GM21360 (cell line): ENCODE measurements around the gene LEMD3.

Experiments used
- ATAC-seq: cut with Tn5 transposase; IDR thresholded peaks from one replicate; pipeline ENCODE4 v1.9.1; 2021; ENCODE audit warnings: mild to moderate bottlenecking, moderate library complexity; ENCODE audit not compliant: unreplicated experiment

Gene LEMD3

DNA sequence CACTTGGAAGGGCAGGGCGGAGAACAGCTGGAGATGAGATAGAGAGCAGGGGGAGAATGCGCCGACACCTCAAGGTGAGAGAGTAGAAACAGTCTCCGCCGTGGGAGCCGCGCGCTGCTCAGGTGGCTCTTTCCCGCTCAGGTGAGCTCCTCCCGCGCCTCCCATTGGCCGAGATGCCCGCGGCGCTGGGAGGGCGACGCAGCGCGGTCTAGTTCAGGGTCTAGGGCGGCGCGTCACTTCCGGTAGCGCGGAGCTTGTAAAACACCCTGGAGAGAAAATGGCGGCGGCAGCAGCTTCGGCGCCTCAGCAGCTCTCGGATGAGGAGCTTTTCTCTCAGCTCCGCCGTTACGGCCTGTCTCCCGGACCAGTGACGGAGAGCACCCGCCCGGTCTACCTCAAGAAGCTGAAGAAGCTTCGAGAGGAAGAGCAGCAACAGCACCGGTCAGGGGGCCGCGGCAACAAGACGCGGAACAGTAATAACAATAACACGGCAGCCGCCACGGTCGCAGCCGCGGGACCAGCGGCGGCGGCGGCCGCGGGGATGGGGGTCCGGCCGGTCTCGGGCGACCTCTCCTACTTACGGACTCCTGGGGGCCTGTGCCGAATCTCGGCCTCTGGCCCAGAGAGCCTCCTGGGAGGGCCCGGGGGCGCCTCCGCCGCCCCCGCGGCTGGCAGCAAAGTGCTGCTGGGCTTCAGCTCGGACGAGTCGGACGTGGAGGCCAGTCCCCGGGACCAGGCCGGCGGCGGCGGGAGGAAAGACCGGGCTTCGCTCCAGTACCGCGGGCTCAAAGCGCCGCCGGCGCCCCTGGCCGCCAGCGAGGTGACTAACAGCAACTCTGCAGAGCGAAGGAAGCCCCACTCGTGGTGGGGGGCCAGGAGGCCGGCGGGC lies at the start of gene LEMD3:
LEMD3 (plus strand) TSS at position 264 of the 889 bp plus-strand sequence; CDS start at position 278, 14 bp downstream.
- peak; percentile 93 for ATAC-seq

- no peak for ATAC-seq
Measured at GRCh38 chr12:65121049-65121955, 48.1 kb upstream of the LEMD3 start, which contains the start of gene WIF1. Gene WIF1 (minus strand): TSS chr12:65121305. CDS start chr12:65121191, 114 bp downstream.

- ATAC-seq = no peak
Measured at GRCh38 chr12:65121956-65122469, 47.4 kb upstream of the LEMD3 start.

GRCh38 chr12:65122703-65123102 lies 46.7 kb upstream of the LEMD3 start:
- no peak for ATAC-seq

- ATAC-seq = no peak
Measured at GRCh38 chr12:65123435-65124063, 45.8 kb upstream of the LEMD3 start.

GRCh38 chr12:65125247-65125646 lies 44.1 kb upstream of the LEMD3 start:
- no peak for ATAC-seq

DNA sequence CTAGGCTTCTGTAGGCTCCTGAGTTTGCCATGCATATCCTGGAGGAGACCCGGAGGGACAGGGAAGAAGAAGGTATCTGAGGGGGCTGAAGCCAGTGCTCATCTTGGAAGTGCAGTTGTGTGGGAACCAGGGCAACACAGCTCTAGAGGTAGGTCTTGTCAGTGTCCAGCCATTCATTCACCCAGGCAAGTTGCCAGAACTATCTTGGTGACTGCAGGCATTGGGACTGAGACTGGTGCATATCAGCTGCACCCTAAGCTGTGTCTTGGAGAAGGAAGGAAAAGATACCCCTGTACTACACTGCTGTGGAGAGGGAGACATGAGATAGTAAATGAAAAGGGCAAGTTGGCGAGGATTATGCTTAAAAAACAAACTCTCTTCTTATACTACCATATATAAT lies 43.4 kb upstream of the LEMD3 start:
- ATAC-seq = no peak

GRCh38 chr12:65126482-65126881 lies 42.9 kb upstream of the LEMD3 start:
- no peak for ATAC-seq

GRCh38 chr12:65133879-65134278 lies 35.5 kb upstream of the LEMD3 start:
- ATAC-seq = no peak

DNA sequence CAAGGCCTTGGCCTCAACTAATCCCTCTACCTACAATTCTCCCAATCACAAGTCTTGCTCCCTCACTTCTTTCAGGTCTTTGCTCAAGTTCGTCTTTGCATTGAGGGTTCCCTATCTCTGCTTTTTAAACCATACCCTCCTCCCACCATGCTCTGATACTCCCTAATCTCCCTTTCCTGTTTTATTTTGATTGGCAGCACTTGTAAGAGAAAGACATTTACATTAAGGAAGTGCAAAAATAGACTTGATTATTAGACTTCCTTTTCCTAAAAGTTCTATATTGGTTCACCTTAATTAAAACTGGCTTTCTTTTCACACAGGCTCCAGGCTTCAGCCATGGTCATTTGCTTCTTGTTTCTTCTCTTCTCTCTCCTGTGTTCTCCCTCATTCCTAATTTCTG lies 30.0 kb upstream of the LEMD3 start:
- ATAC-seq = no peak

GRCh38 chr12:65140738-65141137 lies 28.6 kb upstream of the LEMD3 start:
- ATAC-seq = no peak

DNA sequence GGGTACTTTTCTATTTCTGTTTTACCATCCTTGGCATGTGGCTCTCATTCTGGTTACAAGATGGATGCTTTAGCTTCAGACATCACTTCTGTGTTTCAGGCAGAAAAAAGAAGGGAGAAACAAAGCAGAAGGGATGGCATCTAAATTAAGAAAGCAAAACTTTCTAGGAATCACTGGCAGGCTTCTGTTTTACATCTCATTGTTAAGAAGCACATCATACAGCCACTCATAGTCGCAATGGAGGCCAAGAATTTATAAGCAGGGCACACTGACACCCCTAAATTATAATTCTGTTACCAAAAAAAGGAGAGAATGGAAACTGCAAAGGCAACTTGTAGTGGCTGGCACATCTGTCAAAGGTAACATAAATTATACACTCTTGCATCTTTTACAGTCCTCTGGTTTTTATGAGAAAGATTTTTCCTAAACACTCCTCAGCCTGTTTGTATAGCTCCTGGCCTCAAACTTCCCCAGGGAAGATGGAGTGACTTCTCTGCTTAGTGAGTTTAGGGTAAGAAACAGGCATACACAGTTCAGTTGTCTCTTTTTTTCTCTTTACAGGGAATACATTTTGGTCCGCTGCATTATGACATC lies 22.0 kb upstream of the LEMD3 start:
- no peak for ATAC-seq

- no peak for ATAC-seq
Measured at GRCh38 chr12:65152012-65152411, 17.4 kb upstream of the LEMD3 start.

DNA sequence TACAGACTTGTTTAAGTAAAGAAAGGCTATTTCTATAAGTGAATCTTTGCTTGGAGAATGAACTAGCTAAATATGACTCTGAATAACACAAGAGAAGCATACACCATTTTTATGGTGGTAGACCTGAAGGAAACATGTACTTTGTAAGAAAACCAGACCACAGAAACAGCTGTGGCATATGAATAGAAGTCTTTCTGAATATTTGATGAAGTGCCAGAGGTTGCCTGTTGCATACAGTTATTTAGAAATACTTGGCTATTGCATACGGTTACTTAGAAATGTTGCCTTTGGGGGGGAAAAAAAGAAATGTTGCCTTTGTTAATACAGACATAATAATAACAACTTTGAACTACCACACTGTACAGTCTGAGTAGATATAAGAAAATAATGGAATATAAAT lies 16.8 kb upstream of the LEMD3 start:
- ATAC-seq = no peak

GRCh38 chr12:65155784-65156183 lies 13.6 kb upstream of the LEMD3 start:
- peak; percentile 24 for ATAC-seq

GRCh38 chr12:65156366-65156841 lies 13.0 kb upstream of the LEMD3 start:
- ATAC-seq = peak; percentile 85

GRCh38 chr12:65157091-65157490 lies 12.3 kb upstream of the LEMD3 start:
- ATAC-seq = no peak

DNA sequence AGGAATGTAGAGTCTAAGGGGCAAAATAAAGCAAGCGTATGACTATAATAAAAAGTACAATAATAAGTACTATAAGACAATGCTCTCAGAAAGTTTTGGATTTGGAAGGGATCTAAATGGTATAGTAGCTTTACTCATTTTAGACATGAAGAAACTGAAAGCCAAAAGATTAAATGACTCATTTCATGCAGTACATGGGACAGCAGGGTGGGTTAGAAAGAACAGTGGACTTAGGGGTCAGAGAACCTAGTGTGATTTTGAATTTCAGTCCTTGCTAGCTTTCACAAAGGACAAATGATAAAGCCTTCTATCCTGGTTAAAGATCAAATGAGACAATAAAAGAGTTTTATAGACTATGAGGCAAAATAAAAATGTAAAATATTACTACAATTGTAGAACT lies 6.8 kb upstream of the LEMD3 start:
- peak; percentile 61 for ATAC-seq

- ATAC-seq = no peak
Measured at GRCh38 chr12:65164244-65164643, 5.1 kb upstream of the LEMD3 start.

DNA sequence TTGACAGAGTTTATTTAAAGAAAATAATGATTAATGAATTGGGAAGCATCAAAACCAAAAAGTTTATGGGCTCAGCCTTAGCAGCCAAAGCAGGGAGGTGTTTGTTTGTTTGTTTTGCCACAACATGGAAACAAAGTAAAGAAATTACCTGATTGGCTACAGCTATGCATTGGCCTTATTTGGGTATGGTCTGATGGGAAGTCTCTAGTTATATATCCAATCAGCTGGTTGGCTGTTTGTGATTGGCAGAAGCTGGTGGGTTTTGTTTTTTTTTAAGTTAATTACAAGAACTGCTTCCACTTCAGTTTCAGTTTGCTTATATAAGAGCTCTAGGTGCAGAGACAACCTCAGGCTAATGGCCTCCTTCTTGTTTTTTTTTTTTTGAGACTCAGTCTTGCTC lies 4.6 kb upstream of the LEMD3 start:
- no peak for ATAC-seq
